ENCODE measurements around the gene CNN2. TPM values are rescaled to one million over a fixed set of nuclear protein-coding genes. Genes with fewer than 3 reads are reported as not detected.
"Not testable (repeated sequence)": the region's sequence is repeated elsewhere in the genome, so short reads cannot be mapped to it uniquely, and the experiment has no call there.

The CNN2 gene
- total RNA-seq, 1 donor from 2014 or later: 120 TPM

GRCh38 chr19:1019616-1019961, 6.8 kb upstream of the CNN2 start:
- no peak for ATAC-seq
- intact Hi-C loops (cut with DNase I): no loop called here

DNA sequence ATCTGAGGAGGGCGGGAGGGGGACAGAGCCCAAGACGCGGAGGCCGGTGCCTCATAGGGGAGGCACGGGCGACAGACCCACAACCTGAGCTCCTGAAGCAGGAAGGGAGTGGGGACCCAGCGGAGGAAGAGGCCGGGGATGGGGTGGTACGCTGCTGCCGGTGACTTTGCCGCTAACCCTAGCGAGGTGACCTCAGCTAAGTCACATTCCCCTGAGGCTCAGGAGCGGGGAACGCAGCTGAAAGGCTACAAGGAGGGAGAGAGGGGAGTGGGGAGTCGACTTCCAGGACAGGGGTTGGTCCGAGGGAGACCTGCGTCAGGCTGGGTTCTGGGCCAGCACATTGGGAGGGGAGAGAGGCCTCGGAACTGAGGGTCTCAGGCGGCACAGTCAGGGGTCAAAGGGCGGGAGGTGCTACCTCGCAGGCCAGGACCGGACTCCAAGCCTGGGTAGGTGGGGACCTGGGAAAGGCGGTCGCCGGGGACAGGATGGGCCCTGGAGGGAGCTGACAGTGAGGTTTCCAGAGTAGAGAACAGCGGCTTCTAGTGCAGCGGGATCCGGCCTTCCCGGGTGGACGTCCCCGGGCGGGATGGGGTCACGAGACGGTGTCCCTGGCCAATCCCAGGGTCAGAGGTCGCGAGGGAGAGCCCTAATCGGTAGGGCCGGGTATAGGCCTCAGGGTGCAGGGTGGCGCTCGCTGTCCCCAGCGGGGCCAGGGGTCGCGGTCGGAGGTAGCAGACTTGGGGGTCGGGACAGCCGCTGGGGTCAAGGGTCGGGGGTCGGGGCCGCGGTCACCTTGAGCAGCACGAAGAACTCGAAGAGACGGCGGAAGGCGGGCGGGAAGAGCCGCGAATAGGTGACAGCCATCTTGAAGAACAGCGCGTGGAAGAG, 6.2 kb upstream of the CNN2 start:
- DNase-seq (ENCODE audit: low spot score) (no peak), ATAC-seq (no peak)
- intact Hi-C loops (cut with DNase I): no loop called here

More at GRCh38 chr19:1019616-1019961, 6.8 kb upstream of the CNN2 start:
- no peak for DNase-seq (ENCODE audit: low spot score)

DNA sequence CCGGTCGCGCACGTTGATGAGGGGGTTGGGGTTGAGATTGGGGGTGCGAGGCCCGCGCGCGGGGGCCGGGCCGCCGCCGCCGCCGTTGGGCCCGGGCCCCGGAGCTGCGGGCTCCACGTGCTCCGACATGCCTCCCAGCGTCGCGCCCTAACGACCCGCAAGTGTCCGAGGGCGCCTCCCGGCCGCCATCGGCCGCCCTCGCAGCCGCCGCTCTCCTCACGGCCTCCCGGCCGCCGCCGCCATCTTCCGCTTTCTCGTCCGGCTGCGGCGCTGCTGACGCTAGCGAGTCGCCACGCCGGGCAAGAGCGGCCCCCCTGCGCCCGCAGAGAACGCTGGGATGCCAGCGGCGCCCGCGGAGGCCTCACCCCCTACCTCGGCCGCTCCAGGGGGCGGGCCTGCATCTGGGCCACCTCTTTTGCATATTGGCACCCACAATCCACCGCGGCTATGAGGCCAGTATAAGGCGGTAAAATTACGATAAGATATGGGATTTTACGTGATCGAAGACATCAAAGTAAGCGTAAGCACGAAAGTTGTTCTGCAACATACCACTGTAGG, 5.5 kb upstream of the CNN2 start, which contains the start of gene TMEM259:
TMEM259 (minus strand) TSS at position 256 of the 558 bp plus-strand sequence; CDS start at position 129, 127 bp downstream.
- peak; percentile 98 for DNase-seq (ENCODE audit: low spot score)
- intact Hi-C loops (cut with DNase I): no loop called here
- peak; percentile 94 for ATAC-seq

DNA sequence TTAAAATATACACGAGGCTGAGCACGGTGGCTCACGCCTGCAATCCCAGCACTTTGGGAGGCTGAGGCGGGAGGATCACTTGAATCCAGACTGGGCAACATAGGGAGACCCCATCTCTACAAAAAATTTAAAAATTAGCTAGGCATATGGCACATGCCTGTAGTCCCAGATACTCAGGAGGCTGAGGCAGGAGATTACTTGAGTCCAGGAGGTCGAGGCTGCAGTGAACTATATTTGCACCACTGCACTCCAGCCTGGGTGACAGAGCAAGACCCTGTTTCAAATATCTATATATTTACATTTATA, 2.6 kb upstream of the CNN2 start:
- DNase-seq (ENCODE audit: low spot score); intact Hi-C loops (cut with DNase I); ATAC-seq: not testable (repeated sequence)

GRCh38 chr19:1025080-1025479, 1.3 kb upstream of the CNN2 start:
- intact Hi-C loops (cut with DNase I); ATAC-seq; DNase-seq (ENCODE audit: low spot score): not testable (repeated sequence)

GRCh38 chr19:1026783-1027649, 608 bp downstream of the CNN2 start:
- ATAC-seq (peak; percentile 8), DNase-seq (ENCODE audit: low spot score) (no peak)

GRCh38 chr19:1027650-1028061, 1.2 kb downstream of the CNN2 start:
- peak; percentile 13 for ATAC-seq
- no peak for DNase-seq (ENCODE audit: low spot score)
- intact Hi-C loops (cut with DNase I): no loop called here

More at GRCh38 chr19:1026783-1027649, 608 bp downstream of the CNN2 start:
- intact Hi-C loops (cut with DNase I): no loop called here

DNA sequence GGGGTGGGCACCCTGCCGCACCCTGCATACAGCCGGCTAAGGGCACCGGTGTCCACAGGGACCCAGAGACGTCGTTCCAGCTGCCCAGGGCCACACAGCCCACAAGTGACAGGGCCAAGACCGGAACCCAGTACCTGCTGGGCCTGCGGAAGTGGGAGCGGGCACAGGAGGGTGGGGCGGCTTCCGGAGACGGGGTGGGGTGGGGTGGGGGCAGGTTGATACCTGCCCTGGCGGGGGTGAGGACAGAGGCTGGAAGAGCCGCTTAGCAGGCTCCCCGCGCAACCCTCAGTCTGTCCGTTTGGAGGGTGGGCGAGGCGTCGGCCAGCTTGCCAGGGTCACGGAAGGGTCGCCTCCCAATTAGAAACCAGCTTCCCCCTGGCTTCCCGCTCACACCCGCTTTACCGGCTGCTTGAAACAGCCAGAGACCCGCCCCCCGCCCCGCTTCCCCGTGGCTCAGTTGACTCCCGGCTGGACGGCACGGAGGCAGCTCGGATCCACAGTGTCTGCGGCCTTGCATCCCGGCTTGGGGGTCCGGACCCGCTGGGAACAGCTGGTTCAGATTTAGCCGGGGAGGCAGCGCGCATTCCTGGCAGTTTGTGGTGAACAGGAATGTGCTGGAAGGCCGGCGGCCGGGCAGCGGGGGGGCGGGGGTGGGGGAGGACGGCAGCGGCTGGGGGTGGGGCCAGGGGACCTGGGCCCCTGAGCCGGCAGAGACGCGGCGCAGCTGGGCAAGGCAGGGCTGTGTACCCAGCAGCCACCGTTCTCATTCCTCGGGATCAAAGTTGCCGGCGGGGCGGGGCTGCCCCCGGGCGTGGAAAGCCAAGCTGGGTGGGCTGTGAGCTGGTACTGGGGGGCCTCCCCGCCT, 1.9 kb downstream of the CNN2 start:
- ATAC-seq (peak; percentile 63), DNase-seq (ENCODE audit: low spot score) (no peak)
- intact Hi-C loops (cut with DNase I): no loop called here

DNA sequence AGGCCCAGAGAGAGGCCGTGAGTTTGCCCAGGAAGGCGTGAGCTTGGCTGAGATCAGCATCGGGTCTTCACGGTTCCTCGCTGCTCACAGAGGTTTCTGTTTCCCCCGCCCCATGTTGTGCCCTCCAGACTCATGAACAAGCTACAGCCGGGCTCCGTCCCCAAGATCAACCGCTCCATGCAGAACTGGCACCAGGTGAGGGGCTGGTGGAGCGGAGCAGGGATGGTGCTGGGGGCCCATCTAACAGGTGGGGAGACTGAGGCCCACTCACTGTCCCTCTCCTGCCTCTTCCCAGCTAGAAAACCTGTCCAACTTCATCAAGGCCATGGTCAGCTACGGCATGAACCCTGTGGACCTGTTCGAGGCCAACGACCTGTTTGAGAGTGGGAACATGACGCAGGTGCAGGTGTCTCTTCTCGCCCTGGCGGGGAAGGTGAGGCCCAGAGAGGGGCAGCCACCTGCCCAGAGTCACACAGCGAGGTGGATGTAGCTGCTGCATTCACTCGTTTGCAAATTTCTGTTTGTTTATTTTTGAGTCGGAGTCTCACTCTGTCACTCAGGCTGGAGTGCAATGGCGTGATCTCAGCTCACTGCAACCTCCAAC, 6.0 kb downstream of the CNN2 start:
- DNase-seq (ENCODE audit: low spot score) (no peak), ATAC-seq (no peak)
- intact Hi-C loops (cut with DNase I): no loop called here

DNA sequence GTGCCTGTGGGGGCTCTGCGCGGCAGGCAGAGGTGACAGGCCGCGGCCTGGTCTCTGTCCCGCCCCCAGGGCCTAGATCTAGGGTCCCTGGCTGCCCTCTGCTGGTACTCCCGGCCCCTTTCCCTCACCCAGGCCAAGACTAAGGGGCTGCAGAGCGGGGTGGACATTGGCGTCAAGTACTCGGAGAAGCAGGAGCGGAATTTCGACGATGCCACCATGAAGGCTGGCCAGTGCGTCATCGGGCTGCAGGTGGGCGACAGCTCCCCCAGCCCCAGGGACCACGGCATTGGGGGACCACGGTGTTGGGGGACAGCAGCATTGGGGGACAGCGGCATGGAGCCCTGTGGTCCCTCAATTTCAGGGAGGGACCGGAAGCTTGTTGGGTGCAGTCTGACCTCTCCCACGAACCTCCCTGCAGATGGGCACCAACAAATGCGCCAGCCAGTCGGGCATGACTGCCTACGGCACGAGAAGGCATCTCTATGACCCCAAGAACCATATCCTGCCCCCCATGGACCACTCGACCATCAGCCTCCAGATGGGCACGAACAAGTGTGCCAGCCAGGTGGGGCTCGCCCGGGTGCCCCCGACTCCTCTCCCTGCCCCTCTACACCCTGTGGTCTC, 9.7 kb downstream of the CNN2 start:
- intact Hi-C loops (cut with DNase I): loop anchor here (5.0 kb wide), 1 partner anchor 56 kb away; no protein-coding TSS in a partner anchor
- ATAC-seq: no peak
- DNase-seq (ENCODE audit: low spot score): no peak

DNA sequence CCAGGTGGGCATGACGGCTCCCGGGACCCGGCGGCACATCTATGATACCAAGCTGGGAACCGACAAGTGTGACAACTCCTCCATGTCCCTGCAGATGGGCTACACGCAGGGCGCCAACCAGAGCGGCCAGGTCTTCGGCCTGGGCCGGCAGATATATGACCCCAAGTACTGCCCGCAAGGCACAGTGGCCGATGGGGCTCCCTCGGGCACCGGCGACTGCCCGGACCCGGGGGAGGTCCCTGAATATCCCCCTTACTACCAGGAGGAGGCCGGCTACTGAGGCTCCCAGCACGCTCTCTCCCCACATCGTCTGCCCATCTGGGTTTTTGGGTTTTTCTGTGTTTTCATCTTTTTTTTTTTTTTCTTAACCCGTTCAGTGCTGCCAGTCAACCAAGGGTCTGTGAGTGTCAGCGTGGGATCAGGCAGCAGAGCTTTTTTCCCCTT, 11.2 kb downstream of the CNN2 start:
- ATAC-seq: no peak
- DNase-seq (ENCODE audit: low spot score): no peak
- intact Hi-C loops (cut with DNase I): loop anchor here (5.0 kb wide), 1 partner anchor 55 kb away; no protein-coding TSS in a partner anchor

- intact Hi-C loops (cut with DNase I): loop anchor here (5.0 kb wide), 1 partner anchor 53 kb away; no protein-coding TSS in a partner anchor
- DNase-seq (ENCODE audit: low spot score): no peak
- ATAC-seq: no peak
These were observed 12.7 kb downstream of the CNN2 start for GRCh38 chr19:1038978-1039645.

DNA sequence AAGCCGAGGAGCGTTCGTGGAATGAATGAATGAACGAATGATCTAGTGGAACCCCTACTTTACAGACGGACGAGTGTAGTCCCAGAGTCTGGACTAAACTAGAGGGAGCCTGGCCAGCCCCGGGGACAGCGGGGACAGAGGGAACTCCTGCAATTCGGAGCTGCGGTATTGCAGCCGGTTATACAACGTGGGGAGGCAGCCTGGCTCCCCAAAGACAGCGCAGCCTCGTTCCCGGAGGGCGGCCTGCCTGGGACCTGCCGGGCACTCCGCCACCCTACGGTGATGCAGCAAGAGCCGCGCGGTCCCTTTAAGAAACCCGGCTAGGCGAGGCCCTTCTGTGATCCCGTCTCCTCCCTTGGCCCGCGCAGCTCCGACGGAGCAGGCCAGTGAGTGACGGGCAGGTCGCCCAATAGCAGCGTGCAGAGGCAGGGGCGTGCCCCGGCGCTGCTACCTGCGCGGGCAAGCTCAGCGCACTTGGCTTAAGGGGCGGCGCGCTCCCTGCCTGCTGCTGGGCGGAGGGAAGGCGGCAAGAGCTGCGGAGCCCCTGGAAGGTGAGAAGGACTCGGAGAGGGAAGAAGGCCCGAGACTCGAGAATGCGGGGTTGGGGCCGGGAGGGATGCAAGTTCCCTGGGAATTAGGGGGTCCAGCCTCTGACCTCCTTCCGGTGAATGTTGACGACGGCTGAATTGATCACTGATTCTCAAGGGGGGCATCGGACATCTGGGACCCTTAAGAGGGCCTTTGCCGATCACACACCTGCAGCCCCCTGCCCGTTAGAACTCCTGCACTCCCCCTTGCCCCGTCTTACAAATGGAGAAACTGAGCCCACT, 13.5 kb downstream of the CNN2 start, which contains the start of gene ABCA7:
ABCA7 (plus strand) TSS at position 462 of the 830 bp plus-strand sequence. CDS start 1,255 bp downstream, outside the sequence.
- intact Hi-C loops (cut with DNase I): loop anchor here (5.0 kb wide), 1 partner anchor 52 kb away; no protein-coding TSS in a partner anchor
- DNase-seq (ENCODE audit: low spot score) (peak; percentile 98), ATAC-seq (peak; percentile 94)

GRCh38 chr19:1040476-1041271, 14.3 kb downstream of the CNN2 start:
- ATAC-seq (peak; percentile 66), DNase-seq (ENCODE audit: low spot score) (peak; percentile 91)
- intact Hi-C loops (cut with DNase I): no loop called here

GRCh38 chr19:1041272-1041834, 14.9 kb downstream of the CNN2 start:
- ATAC-seq (no peak), DNase-seq (ENCODE audit: low spot score) (no peak)
- intact Hi-C loops (cut with DNase I): no loop called here
